Caco-2 (cell line): Measurements from ENCODE around the gene CAMSAP1. TPM values are rescaled to one million over a fixed set of nuclear protein-coding genes. Genes with fewer than 3 reads are reported as not detected.

Experiments
- BruUV-seq: library from RNA; stranded (reverse); fragments of 400-500 nt; replicated peaks from 2 replicates; lab custom pipeline; 2021; lab: Mats Ljungman, UMichigan
- CTCF ChIA-PET: fragments of 300-600 bp; sonication (Branson Sonifier 250); formaldehyde crosslinking; loops from one replicate; lab custom pipeline; 2022; ENCODE audit warnings: antibody characterized with exemption; lab: Charles Lee
- POLR2A ChIA-PET: fragments of 300-600 bp; sonication (Branson Sonifier 250); formaldehyde crosslinking; loops from one replicate; lab custom pipeline; 2022; ENCODE audit warnings: antibody characterized with exemption; lab: Charles Lee
- DNase-seq, 2 experiments: peaks; one replicate each; pipeline versions ENCODE4 v3.0.0 to v3.0.0-alpha.2; 2020 to 2022
- H3K27me3 ChIP-seq: replicated peaks from 2 replicates; pipeline ENCODE4 v1.6.0; 2011; ENCODE audit warnings: low read length; ENCODE audit not compliant: control insufficient read depth, insufficient read depth
- H3K36me3 ChIP-seq: 2 replicates; pipeline ENCODE4 v1.5.1; 2011; ENCODE audit warnings: low read length; ENCODE audit not compliant: control insufficient read depth, insufficient read depth
- H3K4me1 ChIP-seq: fragments of 250-450 bp; sonication (Bioruptor Pico); 2 replicates; pipeline ENCODE4 v1.5.1; 2020; ENCODE audit warnings: mild to moderate bottlenecking
- H3K4me3 ChIP-seq: 2 replicates; pipeline ENCODE4 v1.5.1; 2011; ENCODE audit warnings: low read depth, mild to moderate bottlenecking, control low read depth, low read length
- H3K9me3 ChIP-seq: fragments of 250-450 bp; sonication (Bioruptor Pico); 2 replicates; pipeline ENCODE4 v1.5.1; 2020; ENCODE audit warnings: mild to moderate bottlenecking, moderate library complexity
- H3K27ac Mint-ChIP-seq: one replicate; pipeline ENCODE4 v1.8.0; 2022; ENCODE audit warnings: mixed read lengths; ENCODE audit not compliant: unreplicated experiment
- H3K27me3 Mint-ChIP-seq: one replicate; pipeline ENCODE4 v1.8.0; 2022; ENCODE audit warnings: mixed read lengths; ENCODE audit not compliant: insufficient read depth, unreplicated experiment
- H3K36me3 Mint-ChIP-seq: one replicate; pipeline ENCODE4 v1.8.0; 2022; ENCODE audit warnings: mild to moderate bottlenecking, mixed read lengths; ENCODE audit not compliant: insufficient read depth, unreplicated experiment
- H3K4me1 Mint-ChIP-seq: one replicate; pipeline ENCODE4 v1.8.0; 2022; ENCODE audit warnings: low read depth, mixed read lengths; ENCODE audit not compliant: unreplicated experiment
- H3K4me3 Mint-ChIP-seq: one replicate; pipeline ENCODE4 v1.8.0; 2022; ENCODE audit warnings: mild to moderate bottlenecking, moderate library complexity, mixed read lengths; ENCODE audit not compliant: unreplicated experiment
- H3K9me3 Mint-ChIP-seq: one replicate; pipeline ENCODE4 v1.8.0; 2022; ENCODE audit warnings: mixed read lengths; ENCODE audit not compliant: unreplicated experiment
- CTCF ChIP-seq, 2 experiments: fragments of 200-600 bp in 1 of 2; IDR thresholded peaks; 1 replicate in 1 of 2; 2 replicates in 1 of 2; pipeline versions ENCODE4 v1.5.1 to v1.8.0; 2011 to 2022; ENCODE audit warnings: antibody characterized with exemption in 1 of 2, control low read depth in 1 of 2, inconsistent platforms in 1 of 2, low read depth in 1 of 2, low read length in 1 of 2, mild to moderate bottlenecking in 1 of 2, moderate library complexity in 1 of 2; ENCODE audit not compliant: insufficient read depth in 1 of 2, severe bottlenecking in 1 of 2, unreplicated experiment in 1 of 2
- intact Hi-C: fragments of 100-400 bp; cut with micrococcal nuclease; formaldehyde crosslinking; loops from one replicate; pipeline ENCODE4 v1.10.0; 2022; ENCODE audit not compliant: unreplicated experiment
- total RNA-seq: library from RNA; stranded (reverse); gene quantifications from 2 replicates; pipeline ENCODE4 v1.2.3, GENCODE V29; 2022

CAMSAP1 gene
- total RNA-seq, 1 experiment from 2014 or later = 31.3 TPM

- no peaks in the 10 kb centered on the region for H3K9me3 Mint-ChIP-seq
- Histone ChIP-seq H3K4me3 (no peak overlapping the region), H3K27me3 (no peaks in the 10 kb centered on the region), H3K4me1 (no peaks in the 10 kb centered on the region), H3K36me3 (peaks cover 3% of the 10 kb centered on the region; the same call in 1 of the 2 replicates), H3K9me3 (no peaks in the 10 kb centered on the region)
- TF ChIP-seq CTCF (IDR thresholded peaks at IDR 0.05; ENCODE audit: insufficient read depth in 1 of 2, low read depth in 1 of 2, low read length in 1 of 2, severe bottlenecking in 1 of 2, unreplicated experiment in 1 of 2) = peak in 1 of 2 experiments; percentile 20
- H3K27me3 Mint-ChIP-seq = no peaks in the 10 kb centered on the region
- BruUV-seq = no TSS peak
- intact Hi-C loops = no loop called here
- no peak overlapping the region for H3K27ac Mint-ChIP-seq
- no peak overlapping the region for H3K4me3 Mint-ChIP-seq
- H3K36me3 Mint-ChIP-seq = peaks cover 67% of the 10 kb centered on the region
- ChIA-PET CTCF (no interaction called here), POLR2A (no interaction called here)
- H3K4me1 Mint-ChIP-seq = no peaks in the 10 kb centered on the region
- no peak for DNase-seq
Observed at GRCh38 chr9:135819905-135820304, 87.4 kb downstream of the CAMSAP1 start.

- Histone ChIP-seq H3K4me1 (no peaks in the 10 kb centered on the region), H3K36me3 (peaks cover 3% of the 10 kb centered on the region; the same call in 1 of the 2 replicates), H3K9me3 (no peaks in the 10 kb centered on the region), H3K4me3 (no peak overlapping the region), H3K27me3 (no peaks in the 10 kb centered on the region)
- POLR2A ChIA-PET = no interaction called here
- Mint-ChIP-seq H3K4me3 (no peak overlapping the region), H3K36me3 (peaks cover 70% of the 10 kb centered on the region), H3K27ac (no peak overlapping the region), H3K27me3 (no peaks in the 10 kb centered on the region), H3K9me3 (no peaks in the 10 kb centered on the region), H3K4me1 (no peaks in the 10 kb centered on the region)
- TF ChIP-seq CTCF (IDR thresholded peaks at IDR 0.05; ENCODE audit: insufficient read depth in 1 of 2, low read depth in 1 of 2, low read length in 1 of 2, severe bottlenecking in 1 of 2, unreplicated experiment in 1 of 2) = no peak
- no peak for DNase-seq
- no TSS peak for BruUV-seq
- intact Hi-C loops = no loop called here
- CTCF ChIA-PET = no interaction called here
Observed at GRCh38 chr9:135818718-135819475, 88.4 kb downstream of the CAMSAP1 start.

- Mint-ChIP-seq H3K27ac (no peak overlapping the region), H3K4me1 (no peaks in the 10 kb centered on the region), H3K27me3 (no peaks in the 10 kb centered on the region), H3K4me3 (no peak overlapping the region), H3K9me3 (no peaks in the 10 kb centered on the region), H3K36me3 (peaks cover 68% of the 10 kb centered on the region)
- ChIA-PET CTCF (no interaction called here), POLR2A (no interaction called here)
- DNase-seq = no peak
- no peak for TF ChIP-seq CTCF (IDR thresholded peaks at IDR 0.05; ENCODE audit: insufficient read depth in 1 of 2, low read depth in 1 of 2, low read length in 1 of 2, severe bottlenecking in 1 of 2, unreplicated experiment in 1 of 2)
- Histone ChIP-seq H3K9me3 (no peaks in the 10 kb centered on the region), H3K4me1 (no peaks in the 10 kb centered on the region), H3K4me3 (no peak overlapping the region), H3K27me3 (no peaks in the 10 kb centered on the region), H3K36me3 (peaks cover 4% of the 10 kb centered on the region; the same call in 1 of the 2 replicates)
- no TSS peak for BruUV-seq
- intact Hi-C loops = no loop called here
Observed at GRCh38 chr9:135817951-135818717, 89.2 kb downstream of the CAMSAP1 start.
